Adrenal gland (tissue), 5 donors: Measurements from ENCODE around the gene AMBRA1.

Experiments used
- POLR2A ChIP-seq, 2 donors: fragments of 450-650 bp; IDR thresholded peaks; one replicate each; pipeline ENCODE4 v1.6.1; 2017; ENCODE audit warnings: antibody characterized with exemption in 2 of 2, mild to moderate bottlenecking in 2 of 2, moderate library complexity in 1 of 2
- TF ChIP-seq, protein P1 (sequence below), 6 experiments: fragments of 450-650 bp in 4 of 6; fragments of 200-600 bp in 2 of 6; sonication (generic) in 1 of 6; IDR thresholded peaks; 1 replicate in 5 of 6; 2 replicates in 1 of 6; pipeline versions ENCODE4 v1.5.1 to v1.8.0; 2016 to 2021; ENCODE audit warnings: antibody characterized with exemption in 6 of 6, mild to moderate bottlenecking in 2 of 6, moderate library complexity in 1 of 6
- donor health status: DM: no; HTN: no; CAD: no.

DNA sequence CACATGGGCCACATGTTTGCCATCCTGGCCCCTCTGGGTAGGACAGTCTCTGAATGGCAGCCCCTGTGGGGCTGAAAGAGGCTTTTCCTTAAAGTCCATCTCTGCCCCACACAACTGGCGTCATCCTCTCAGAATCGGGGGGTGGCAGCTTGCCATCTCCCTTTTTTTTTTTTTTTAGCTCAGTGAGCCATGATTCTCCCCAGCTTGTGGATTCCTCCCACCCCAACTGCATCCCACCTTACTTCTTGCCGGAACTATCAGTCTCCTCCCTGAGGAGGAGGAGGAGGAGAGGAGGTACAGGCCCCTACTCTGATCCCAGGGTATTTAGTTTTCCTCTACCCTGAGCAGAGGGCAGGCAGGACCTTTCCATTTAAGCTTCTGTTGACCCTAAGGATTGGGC, 243.1 kb downstream of the AMBRA1 start:
- TF ChIP-seq, protein P1, sequence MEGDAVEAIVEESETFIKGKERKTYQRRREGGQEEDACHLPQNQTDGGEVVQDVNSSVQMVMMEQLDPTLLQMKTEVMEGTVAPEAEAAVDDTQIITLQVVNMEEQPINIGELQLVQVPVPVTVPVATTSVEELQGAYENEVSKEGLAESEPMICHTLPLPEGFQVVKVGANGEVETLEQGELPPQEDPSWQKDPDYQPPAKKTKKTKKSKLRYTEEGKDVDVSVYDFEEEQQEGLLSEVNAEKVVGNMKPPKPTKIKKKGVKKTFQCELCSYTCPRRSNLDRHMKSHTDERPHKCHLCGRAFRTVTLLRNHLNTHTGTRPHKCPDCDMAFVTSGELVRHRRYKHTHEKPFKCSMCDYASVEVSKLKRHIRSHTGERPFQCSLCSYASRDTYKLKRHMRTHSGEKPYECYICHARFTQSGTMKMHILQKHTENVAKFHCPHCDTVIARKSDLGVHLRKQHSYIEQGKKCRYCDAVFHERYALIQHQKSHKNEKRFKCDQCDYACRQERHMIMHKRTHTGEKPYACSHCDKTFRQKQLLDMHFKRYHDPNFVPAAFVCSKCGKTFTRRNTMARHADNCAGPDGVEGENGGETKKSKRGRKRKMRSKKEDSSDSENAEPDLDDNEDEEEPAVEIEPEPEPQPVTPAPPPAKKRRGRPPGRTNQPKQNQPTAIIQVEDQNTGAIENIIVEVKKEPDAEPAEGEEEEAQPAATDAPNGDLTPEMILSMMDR (IDR thresholded peaks at IDR 0.05): no peak
- TF ChIP-seq POLR2A (IDR thresholded peaks at IDR 0.05): no peak
